ENCODE results near the gene TCF12.
A peak's percentile ranks its signal among the peaks of the same experiment; 100 is the strongest.

The TCF12 gene

GRCh38 chr15:57319919-57320560, 401.6 kb downstream of the TCF12 start:
- H3K27me3 ChIP-seq (ENCODE audit: low read depth, low read length), result no peaks in the 10 kb centered on the region
- H3K4me3 ChIP-seq (ENCODE audit: low read depth in 1 of 2, low read length in 2 of 2), result no peak overlapping the region
- peak overlapping the region; percentile 56 for H3K27ac ChIP-seq (ENCODE audit: low read length)
- H3K9me3 ChIP-seq (ENCODE audit: control insufficient read depth in 1 of 2, low read length in 2 of 2), result no peaks in the 10 kb centered on the region
- H3K4me1 ChIP-seq (ENCODE audit: control insufficient read depth in 1 of 2, insufficient read depth in 2 of 2, low read length in 2 of 2), result peaks cover 0 to 5% of the 10 kb centered on the region in 2 donors
- no peaks in the 10 kb centered on the region for H3K36me3 ChIP-seq (ENCODE audit: control insufficient read depth in 1 of 2, insufficient read depth in 2 of 2, low read length in 2 of 2)

GRCh38 chr15:57320631-57321220, 402.3 kb downstream of the TCF12 start:
- Histone ChIP-seq H3K4me1 (ENCODE audit: control insufficient read depth in 1 of 2, insufficient read depth in 2 of 2, low read length in 2 of 2) (peaks cover 0 to 5% of the 10 kb centered on the region in 2 donors), H3K9me3 (ENCODE audit: control insufficient read depth in 1 of 2, low read length in 2 of 2) (no peaks in the 10 kb centered on the region), H3K27ac (ENCODE audit: low read length) (peak overlapping the region; percentile 56)

DNA sequence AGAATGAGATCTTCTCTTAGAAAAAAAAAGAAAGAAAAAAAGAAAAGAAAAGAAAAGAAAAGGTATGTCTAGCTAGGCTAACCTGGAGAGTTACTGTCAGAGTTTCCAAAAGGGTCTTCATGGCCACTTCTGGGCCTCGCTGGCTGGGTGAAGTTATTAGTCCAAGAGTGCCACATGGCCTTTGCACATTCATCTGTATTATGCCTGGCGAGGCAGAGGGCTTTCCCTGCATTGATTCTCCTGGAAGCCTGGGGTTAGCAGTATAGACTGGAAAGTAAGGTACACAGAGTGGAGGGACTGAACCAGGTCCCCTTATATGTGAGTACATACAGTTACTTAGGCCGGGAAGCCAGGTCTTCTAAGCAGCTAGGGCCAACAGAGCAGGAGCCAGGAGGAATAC, 403.0 kb downstream of the TCF12 start:
- Histone ChIP-seq H3K27me3 (ENCODE audit: low read depth, low read length) (no peaks in the 10 kb centered on the region), H3K36me3 (ENCODE audit: control insufficient read depth in 1 of 2, insufficient read depth in 2 of 2, low read length in 2 of 2) (no peaks in the 10 kb centered on the region), H3K9me3 (ENCODE audit: control insufficient read depth in 1 of 2, low read length in 2 of 2) (no peaks in the 10 kb centered on the region), H3K4me1 (ENCODE audit: control insufficient read depth in 1 of 2, insufficient read depth in 2 of 2, low read length in 2 of 2) (peaks cover 0 to 5% of the 10 kb centered on the region in 2 donors), H3K27ac (ENCODE audit: low read length) (no peak overlapping the region), H3K4me3 (ENCODE audit: low read depth in 1 of 2, low read length in 2 of 2) (no peak overlapping the region)

More at GRCh38 chr15:57320631-57321220, 402.3 kb downstream of the TCF12 start:
- no peaks in the 10 kb centered on the region for H3K27me3 ChIP-seq (ENCODE audit: low read depth, low read length)
- H3K4me3 ChIP-seq (ENCODE audit: low read depth in 1 of 2, low read length in 2 of 2), result no peak overlapping the region
- H3K36me3 ChIP-seq (ENCODE audit: control insufficient read depth in 1 of 2, insufficient read depth in 2 of 2, low read length in 2 of 2), result no peaks in the 10 kb centered on the region

- H3K27ac ChIP-seq (ENCODE audit: low read length), result no peak overlapping the region
- H3K4me1 ChIP-seq (ENCODE audit: control insufficient read depth in 1 of 2, insufficient read depth in 2 of 2, low read length in 2 of 2), result peaks cover 0 to 5% of the 10 kb centered on the region in 2 donors
- no peaks in the 10 kb centered on the region for H3K9me3 ChIP-seq (ENCODE audit: control insufficient read depth in 1 of 2, low read length in 2 of 2)
- no peak overlapping the region for H3K4me3 ChIP-seq (ENCODE audit: low read depth in 1 of 2, low read length in 2 of 2)
- H3K36me3 ChIP-seq (ENCODE audit: control insufficient read depth in 1 of 2, insufficient read depth in 2 of 2, low read length in 2 of 2), result no peaks in the 10 kb centered on the region
- H3K27me3 ChIP-seq (ENCODE audit: low read depth, low read length), result no peaks in the 10 kb centered on the region
Measured at GRCh38 chr15:57321973-57322601, 403.6 kb downstream of the TCF12 start.

DNA sequence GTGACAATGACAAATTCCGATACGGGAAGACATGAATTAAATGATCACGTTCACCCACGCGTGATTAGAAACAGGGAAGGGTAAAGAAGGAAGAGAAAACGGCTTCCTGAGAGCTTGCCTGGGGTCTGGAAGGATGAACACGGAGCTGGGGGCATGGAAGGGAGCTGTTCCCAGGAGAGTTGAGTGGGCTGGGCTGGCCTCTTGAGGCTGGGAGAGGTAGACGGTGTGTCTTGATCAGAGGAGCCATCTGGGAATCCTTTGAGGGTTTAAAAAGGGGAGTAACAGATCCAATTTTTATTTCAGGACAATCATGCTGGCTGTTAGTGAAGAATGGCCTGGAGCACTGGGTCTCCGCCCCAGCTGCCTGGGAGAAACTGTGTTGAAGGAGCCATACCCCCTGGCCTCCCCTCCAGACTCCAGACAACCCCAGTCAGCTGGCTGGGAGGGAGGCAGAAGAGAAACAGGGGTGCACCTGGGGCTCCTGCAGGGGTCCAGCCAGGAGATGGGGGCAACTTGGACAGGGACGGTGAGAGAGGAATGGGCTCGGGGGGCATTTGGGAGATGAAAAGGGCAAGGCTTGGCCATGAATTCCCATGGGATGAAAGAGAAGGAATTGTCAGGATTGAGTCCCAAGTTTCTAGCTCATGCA, 404.3 kb downstream of the TCF12 start:
- no peaks in the 10 kb centered on the region for H3K27me3 ChIP-seq (ENCODE audit: low read depth, low read length)
- H3K36me3 ChIP-seq (ENCODE audit: control insufficient read depth in 1 of 2, insufficient read depth in 2 of 2, low read length in 2 of 2), result no peaks in the 10 kb centered on the region
- no peaks in the 10 kb centered on the region for H3K9me3 ChIP-seq (ENCODE audit: control insufficient read depth in 1 of 2, low read length in 2 of 2)
- peaks cover 0 to 5% of the 10 kb centered on the region in 2 donors for H3K4me1 ChIP-seq (ENCODE audit: control insufficient read depth in 1 of 2, insufficient read depth in 2 of 2, low read length in 2 of 2)
- H3K27ac ChIP-seq (ENCODE audit: low read length), result peak overlapping the region; percentile 72
- H3K4me3 ChIP-seq (ENCODE audit: low read depth in 1 of 2, low read length in 2 of 2), result no peak overlapping the region

DNA sequence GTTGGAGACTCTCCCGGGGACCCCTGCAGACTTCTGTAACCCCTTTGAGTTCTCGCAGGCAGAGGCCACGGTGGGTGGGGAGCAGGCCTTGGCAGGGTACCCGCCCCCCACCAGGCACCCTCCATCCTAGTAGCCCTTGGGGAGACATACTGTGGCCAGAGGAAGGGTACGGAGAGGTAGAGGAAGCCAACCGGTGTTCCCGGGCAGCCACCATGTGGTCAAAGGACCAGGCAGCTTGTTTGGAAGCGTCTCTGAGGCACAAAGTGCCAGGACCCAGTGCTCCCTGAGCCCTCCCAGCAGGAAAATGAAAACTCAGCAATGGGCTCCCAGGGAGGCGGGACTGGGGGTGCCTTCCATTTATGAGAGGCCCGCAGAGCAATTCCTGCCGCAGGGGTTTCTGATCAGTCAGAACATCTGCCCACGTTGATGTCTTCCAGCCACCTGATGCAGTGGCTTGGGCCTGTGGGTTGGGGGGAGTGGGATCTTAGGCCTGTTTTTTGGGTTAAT, 404.9 kb downstream of the TCF12 start:
- Histone ChIP-seq H3K4me3 (ENCODE audit: low read depth in 1 of 2, low read length in 2 of 2) (no peak overlapping the region), H3K27me3 (ENCODE audit: low read depth, low read length) (no peaks in the 10 kb centered on the region), H3K4me1 (ENCODE audit: control insufficient read depth in 1 of 2, insufficient read depth in 2 of 2, low read length in 2 of 2) (peaks cover 0 to 5% of the 10 kb centered on the region in 2 donors), H3K9me3 (ENCODE audit: control insufficient read depth in 1 of 2, low read length in 2 of 2) (no peaks in the 10 kb centered on the region), H3K27ac (ENCODE audit: low read length) (peak overlapping the region; percentile 72), H3K36me3 (ENCODE audit: control insufficient read depth in 1 of 2, insufficient read depth in 2 of 2, low read length in 2 of 2) (no peaks in the 10 kb centered on the region)

GRCh38 chr15:57323806-57324589, 405.6 kb downstream of the TCF12 start:
- Histone ChIP-seq H3K36me3 (ENCODE audit: control insufficient read depth in 1 of 2, insufficient read depth in 2 of 2, low read length in 2 of 2) (no peaks in the 10 kb centered on the region), H3K27me3 (ENCODE audit: low read depth, low read length) (no peaks in the 10 kb centered on the region), H3K4me1 (ENCODE audit: control insufficient read depth in 1 of 2, insufficient read depth in 2 of 2, low read length in 2 of 2) (peaks cover 0 to 5% of the 10 kb centered on the region in 2 donors), H3K9me3 (ENCODE audit: control insufficient read depth in 1 of 2, low read length in 2 of 2) (no peaks in the 10 kb centered on the region), H3K27ac (ENCODE audit: low read length) (peak overlapping the region; percentile 72), H3K4me3 (ENCODE audit: low read depth in 1 of 2, low read length in 2 of 2) (no peak overlapping the region)

GRCh38 chr15:57324590-57324890, 406.1 kb downstream of the TCF12 start:
- Histone ChIP-seq H3K27ac (ENCODE audit: low read length) (no peak overlapping the region), H3K9me3 (ENCODE audit: control insufficient read depth in 1 of 2, low read length in 2 of 2) (no peaks in the 10 kb centered on the region), H3K36me3 (ENCODE audit: control insufficient read depth in 1 of 2, insufficient read depth in 2 of 2, low read length in 2 of 2) (no peaks in the 10 kb centered on the region), H3K27me3 (ENCODE audit: low read depth, low read length) (no peaks in the 10 kb centered on the region), H3K4me1 (ENCODE audit: control insufficient read depth in 1 of 2, insufficient read depth in 2 of 2, low read length in 2 of 2) (peaks cover 0 to 5% of the 10 kb centered on the region in 2 donors), H3K4me3 (ENCODE audit: low read depth in 1 of 2, low read length in 2 of 2) (no peak overlapping the region)

DNA sequence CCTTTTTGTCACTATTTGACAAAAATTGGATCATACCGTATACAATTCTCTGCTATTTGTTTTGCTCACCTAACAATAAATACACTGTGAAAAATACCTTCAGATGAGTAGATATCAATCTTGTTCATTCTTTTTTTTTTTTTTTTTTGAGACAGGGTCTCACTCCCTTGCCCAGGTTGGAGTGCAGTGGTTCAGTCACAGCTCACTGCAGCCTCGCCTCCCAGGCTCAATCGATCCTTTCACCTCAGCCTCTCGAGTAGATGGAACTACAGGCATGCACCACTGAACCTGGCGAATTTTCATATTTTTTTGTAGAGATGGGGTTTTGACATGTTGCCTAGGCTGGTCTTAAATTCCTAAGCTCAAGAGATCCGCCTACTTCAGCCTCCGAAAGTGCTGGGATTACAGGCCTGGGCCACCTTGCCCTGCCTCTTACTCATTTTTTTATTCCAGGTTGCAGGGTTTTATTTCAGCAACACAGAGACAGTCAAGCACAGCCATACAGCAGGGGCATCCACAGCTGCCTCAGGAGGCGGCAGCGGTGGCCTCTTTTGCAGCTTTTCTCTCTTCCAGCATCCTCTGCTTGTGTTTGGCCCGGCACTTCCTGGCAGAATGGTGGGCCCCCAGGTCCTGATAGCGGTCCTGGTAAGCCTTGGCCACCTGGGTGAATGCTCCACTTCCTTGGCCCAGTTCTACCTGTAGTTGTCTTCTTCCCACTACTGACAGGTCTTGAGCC, 406.7 kb downstream of the TCF12 start:
- peaks cover 0 to 5% of the 10 kb centered on the region in 2 donors for H3K4me1 ChIP-seq (ENCODE audit: control insufficient read depth in 1 of 2, insufficient read depth in 2 of 2, low read length in 2 of 2)
- no peaks in the 10 kb centered on the region for H3K9me3 ChIP-seq (ENCODE audit: control insufficient read depth in 1 of 2, low read length in 2 of 2)
- H3K4me3 ChIP-seq (ENCODE audit: low read depth in 1 of 2, low read length in 2 of 2), result no peak overlapping the region
- H3K36me3 ChIP-seq (ENCODE audit: control insufficient read depth in 1 of 2, insufficient read depth in 2 of 2, low read length in 2 of 2), result no peaks in the 10 kb centered on the region
- H3K27ac ChIP-seq (ENCODE audit: low read length), result no peak overlapping the region
- no peaks in the 10 kb centered on the region for H3K27me3 ChIP-seq (ENCODE audit: low read depth, low read length)

- Histone ChIP-seq H3K9me3 (ENCODE audit: control insufficient read depth in 1 of 2, low read length in 2 of 2) (no peaks in the 10 kb centered on the region), H3K27ac (ENCODE audit: low read length) (no peak overlapping the region), H3K27me3 (ENCODE audit: low read depth, low read length) (no peaks in the 10 kb centered on the region), H3K36me3 (ENCODE audit: control insufficient read depth in 1 of 2, insufficient read depth in 2 of 2, low read length in 2 of 2) (no peaks in the 10 kb centered on the region), H3K4me1 (ENCODE audit: control insufficient read depth in 1 of 2, insufficient read depth in 2 of 2, low read length in 2 of 2) (no peaks in the 10 kb centered on the region), H3K4me3 (ENCODE audit: low read depth in 1 of 2, low read length in 2 of 2) (no peak overlapping the region)
Measured at GRCh38 chr15:57326196-57326595, 407.8 kb downstream of the TCF12 start.

All from muscle layer of duodenum (tissue), 2 donors.